MCF 10A (cell line): ENCODE measurements around the gene GGA3. TPM values are rescaled to one million over a fixed set of nuclear protein-coding genes. Genes with fewer than 3 reads are reported as not detected.

ENCODE experiments used
- BruUV-seq: library from RNA; stranded (reverse); fragments of 400-500 nt; replicated peaks from 2 replicates; lab custom pipeline; 2021; lab: Mats Ljungman, UMichigan
- CTCF ChIA-PET: fragments of 300-600 bp; sonication (Branson Sonifier 250); formaldehyde crosslinking; extraction: SDS; loops from one replicate; lab custom pipeline; 2021; ENCODE audit warnings: antibody characterized with exemption, inconsistent platforms; lab: Yijun Ruan, JAX
- POLR2A ChIA-PET: fragments of 300-600, 350-650 bp; sonication (Branson Sonifier 250); formaldehyde crosslinking; extraction: SDS; loops from one replicate; lab custom pipeline; 2020; ENCODE audit warnings: antibody characterized with exemption, inconsistent platforms; lab: Yijun Ruan, JAX
- DNase-seq: peaks from one replicate; pipeline ENCODE4 v3.0.0-alpha.2; 2018; ENCODE audit not compliant: unreplicated experiment
- H3K27ac Mint-ChIP-seq: one replicate; pipeline ENCODE4 v1.8.0; 2022; ENCODE audit warnings: mild to moderate bottlenecking, low read depth, mixed read lengths; ENCODE audit not compliant: unreplicated experiment
- H3K27me3 Mint-ChIP-seq: one replicate; pipeline ENCODE4 v1.8.0; 2022; ENCODE audit warnings: mixed read lengths; ENCODE audit not compliant: insufficient read depth, unreplicated experiment
- H3K36me3 Mint-ChIP-seq: one replicate; pipeline ENCODE4 v1.8.0; 2022; ENCODE audit warnings: mild to moderate bottlenecking, moderate library complexity, mixed read lengths; ENCODE audit not compliant: insufficient read depth, unreplicated experiment
- H3K4me1 Mint-ChIP-seq: one replicate; pipeline ENCODE4 v1.8.0; 2022; ENCODE audit warnings: mixed read lengths; ENCODE audit not compliant: insufficient read depth, unreplicated experiment
- H3K4me3 Mint-ChIP-seq: one replicate; pipeline ENCODE4 v1.8.0; 2022; ENCODE audit warnings: mild to moderate bottlenecking, moderate library complexity, mixed read lengths; ENCODE audit not compliant: unreplicated experiment
- H3K9me3 Mint-ChIP-seq: one replicate; pipeline ENCODE4 v1.8.0; 2022; ENCODE audit warnings: mixed read lengths; ENCODE audit not compliant: unreplicated experiment
- CTCF ChIP-seq: fragments of 200-600 bp; IDR thresholded peaks from one replicate; pipeline ENCODE4 v1.8.0; 2022; ENCODE audit warnings: antibody characterized with exemption, mild to moderate bottlenecking; ENCODE audit not compliant: unreplicated experiment
- intact Hi-C: fragments of 100-400 bp; cut with micrococcal nuclease; formaldehyde crosslinking; loops from 2 replicates; pipeline ENCODE4 v1.14.1; 2022
- total RNA-seq: library from RNA; stranded (reverse); gene quantifications from 2 replicates; pipeline ENCODE4 v1.2.3, GENCODE V29; 2022

The GGA3 gene
- total RNA-seq, 1 experiment from 2014 or later: 32.7 TPM

- no peaks in the 10 kb centered on the region for H3K9me3 Mint-ChIP-seq
- POLR2A ChIA-PET: interaction anchor here (0.6 to 6.8 kb wide), 28 partner anchors 8 to 524 kb away, joined by 3 to 142 read pairs (median 4); partner anchors contain the start of genes FDXR, GGA3, GRB2 and JPT1
- TF ChIP-seq CTCF: peak; percentile 37
- peak overlapping the region; percentile 76 for H3K4me3 Mint-ChIP-seq
- H3K36me3 Mint-ChIP-seq: peaks cover 34% of the 10 kb centered on the region
- H3K27me3 Mint-ChIP-seq: no peaks in the 10 kb centered on the region
- intact Hi-C loops: loop anchor here (1.0 to 2.0 kb wide), 2 partner anchors 134 to 142 kb away; no protein-coding TSS in a partner anchor
- peaks cover 23% of the 10 kb centered on the region for H3K4me1 Mint-ChIP-seq
- CTCF ChIA-PET: interaction anchor here (0.5 to 3.0 kb wide), 25 partner anchors 8 to 605 kb away, joined by 3 to 38 read pairs (median 4); partner anchors contain the start of genes GGA3, MRPS7 and SLC25A19
- peak overlapping the region; percentile 63 for H3K27ac Mint-ChIP-seq
- BruUV-seq: no TSS peak
- peak; percentile 81 for DNase-seq
Observed at GRCh38 chr17:75270218-75270965, 9.0 kb upstream of the GGA3 start.

- POLR2A ChIA-PET: interaction anchor here (0.6 to 6.8 kb wide), 21 partner anchors 8 to 525 kb away, joined by 3 to 142 read pairs (median 5); partner anchors contain the start of genes GGA3, GRB2, MRPS7 and NUP85
- H3K27ac Mint-ChIP-seq: peak overlapping the region; percentile 63
- peaks cover 36% of the 10 kb centered on the region for H3K36me3 Mint-ChIP-seq
- TF ChIP-seq CTCF: no peak
- no peaks in the 10 kb centered on the region for H3K27me3 Mint-ChIP-seq
- intact Hi-C loops: loop anchor here (1.0 to 2.0 kb wide), 2 partner anchors 134 to 143 kb away; no protein-coding TSS in a partner anchor
- BruUV-seq: no TSS peak
- CTCF ChIA-PET: interaction anchor here (0.6 to 3.0 kb wide), 12 partner anchors 9 to 356 kb away, joined by 3 to 38 read pairs (median 4); partner anchors contain the start of genes GGA3, MRPS7 and SLC25A19
- peaks cover 23% of the 10 kb centered on the region for H3K4me1 Mint-ChIP-seq
- no peak for DNase-seq
- no peaks in the 10 kb centered on the region for H3K9me3 Mint-ChIP-seq
- H3K4me3 Mint-ChIP-seq: peak overlapping the region; percentile 76
Observed at GRCh38 chr17:75269844-75270217, 8.4 kb upstream of the GGA3 start.

- ChIA-PET POLR2A (interaction anchor here (1.1 to 4.8 kb wide), 5 partner anchors 10 to 143 kb away, joined by 3 to 96 read pairs (median 4); partner anchors contain the start of gene SLC25A19), CTCF (interaction anchor here (0.5 kb wide), 1 partner anchor 258 kb away, joined by 3 read pairs; the partner anchor contains the start of gene LLGL2)
- H3K36me3 Mint-ChIP-seq: peaks cover 47% of the 10 kb centered on the region
- no peaks in the 10 kb centered on the region for H3K9me3 Mint-ChIP-seq
- H3K4me3 Mint-ChIP-seq: no peak overlapping the region
- intact Hi-C loops: no loop called here
- peaks cover 20% of the 10 kb centered on the region for H3K4me1 Mint-ChIP-seq
- TF ChIP-seq CTCF: no peak
- no peak for DNase-seq
- no peak overlapping the region for H3K27ac Mint-ChIP-seq
- no TSS peak for BruUV-seq
- no peaks in the 10 kb centered on the region for H3K27me3 Mint-ChIP-seq
Observed at GRCh38 chr17:75267411-75268232, 6.2 kb upstream of the GGA3 start.

- peaks cover 24% of the 10 kb centered on the region for H3K4me1 Mint-ChIP-seq
- no peak for DNase-seq
- no peak overlapping the region for H3K4me3 Mint-ChIP-seq
- CTCF ChIA-PET: interaction anchor here (0.5 kb wide), 1 partner anchor 306 kb away, joined by 3 read pairs; no protein-coding TSS in a partner anchor
- intact Hi-C loops: no loop called here
- POLR2A ChIA-PET: interaction anchor here (1.1 to 1.3 kb wide), 2 partner anchors 11 to 143 kb away, joined by 3 to 4 read pairs; no protein-coding TSS in a partner anchor
- BruUV-seq: no TSS peak
- H3K27me3 Mint-ChIP-seq: no peaks in the 10 kb centered on the region
- H3K27ac Mint-ChIP-seq: no peak overlapping the region
- peaks cover 49% of the 10 kb centered on the region for H3K36me3 Mint-ChIP-seq
- no peaks in the 10 kb centered on the region for H3K9me3 Mint-ChIP-seq
- TF ChIP-seq CTCF: no peak
Observed at GRCh38 chr17:75267153-75267410, 5.7 kb upstream of the GGA3 start.
